Activated CD4-positive, alpha-beta T cell treated with anti-CD3 and anti-CD28 coated beads, Interleukin-2, amount 50 U/mL, for 1 hour (primary cell): ENCODE data around the gene DHX15.

Source experiments
- DNase-seq: peaks from one replicate; pipeline ENCODE4 v3.0.0-alpha.2; 2020

Gene DHX15

DNA sequence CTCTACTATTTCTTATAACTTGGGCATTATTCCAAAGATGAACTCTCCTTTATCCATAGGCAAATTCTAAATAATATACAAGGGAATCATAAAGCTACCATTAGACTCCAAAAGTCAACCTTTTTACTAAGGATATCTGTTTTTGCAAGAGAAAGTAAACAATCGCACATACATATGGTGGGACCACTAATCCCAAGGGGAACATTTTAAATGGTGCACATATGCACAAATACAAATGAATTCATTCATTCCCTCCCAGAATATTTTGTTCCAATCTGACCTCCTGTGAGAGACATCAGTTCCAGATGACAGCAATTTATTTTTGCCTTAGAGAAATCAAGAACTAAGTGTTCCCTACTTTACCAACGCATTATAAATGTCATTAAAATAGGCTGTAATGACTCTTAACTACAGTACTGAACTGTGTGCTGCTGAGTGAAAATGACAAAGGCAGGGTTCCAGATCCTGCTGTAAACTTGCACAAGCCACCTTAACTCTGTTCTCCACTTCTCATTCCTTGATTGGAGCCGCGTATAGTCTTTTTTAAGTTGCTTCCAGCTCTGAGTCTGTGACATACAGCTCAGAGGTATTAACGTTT lies 2.0 kb downstream of the DHX15 start:
- no peak for DNase-seq

- no peak for DNase-seq
These were observed 6.0 kb downstream of the DHX15 start for GRCh38 chr4:24578364-24578763.

- DNase-seq, result no peak
These were observed 8.1 kb downstream of the DHX15 start for GRCh38 chr4:24576276-24576675.

DNA sequence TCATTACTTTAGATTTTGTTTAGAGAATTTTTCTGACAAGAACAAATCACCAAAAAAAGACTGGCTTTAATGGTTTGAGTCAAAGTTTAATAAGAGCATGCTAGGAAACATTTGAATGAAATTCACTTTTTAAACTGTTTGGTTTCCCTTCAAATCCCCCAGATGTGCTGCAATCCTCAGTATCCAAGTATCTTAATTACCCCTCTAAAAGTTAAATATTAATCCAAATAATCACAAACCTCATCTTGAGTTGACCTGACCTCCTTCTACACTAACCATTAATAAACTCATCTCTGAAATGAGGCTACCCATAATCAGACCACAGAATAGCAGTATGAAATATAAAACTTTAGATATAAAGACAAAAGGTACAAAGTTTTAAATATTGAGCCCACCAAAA lies 10.1 kb downstream of the DHX15 start:
- DNase-seq, result no peak

DNA sequence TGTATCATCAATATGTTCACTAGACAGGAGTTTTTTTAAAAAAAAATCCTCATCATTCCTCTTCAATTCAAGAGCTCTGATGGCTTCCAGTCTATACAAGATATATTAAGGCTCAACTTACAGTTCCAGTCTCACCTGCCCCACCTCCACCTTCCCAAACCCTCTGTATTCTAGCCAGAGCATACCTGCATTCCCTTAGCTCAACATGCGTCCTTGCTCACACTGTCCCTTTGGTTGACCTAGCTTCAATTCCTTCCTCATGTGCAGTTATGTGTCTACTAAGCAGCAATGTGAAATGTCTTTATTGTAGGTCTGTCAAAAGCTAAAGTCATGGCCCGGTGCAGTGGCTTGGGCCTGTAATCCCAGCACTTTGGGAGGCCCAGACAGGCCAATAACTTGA lies 10.8 kb downstream of the DHX15 start:
- no peak for DNase-seq

DNA sequence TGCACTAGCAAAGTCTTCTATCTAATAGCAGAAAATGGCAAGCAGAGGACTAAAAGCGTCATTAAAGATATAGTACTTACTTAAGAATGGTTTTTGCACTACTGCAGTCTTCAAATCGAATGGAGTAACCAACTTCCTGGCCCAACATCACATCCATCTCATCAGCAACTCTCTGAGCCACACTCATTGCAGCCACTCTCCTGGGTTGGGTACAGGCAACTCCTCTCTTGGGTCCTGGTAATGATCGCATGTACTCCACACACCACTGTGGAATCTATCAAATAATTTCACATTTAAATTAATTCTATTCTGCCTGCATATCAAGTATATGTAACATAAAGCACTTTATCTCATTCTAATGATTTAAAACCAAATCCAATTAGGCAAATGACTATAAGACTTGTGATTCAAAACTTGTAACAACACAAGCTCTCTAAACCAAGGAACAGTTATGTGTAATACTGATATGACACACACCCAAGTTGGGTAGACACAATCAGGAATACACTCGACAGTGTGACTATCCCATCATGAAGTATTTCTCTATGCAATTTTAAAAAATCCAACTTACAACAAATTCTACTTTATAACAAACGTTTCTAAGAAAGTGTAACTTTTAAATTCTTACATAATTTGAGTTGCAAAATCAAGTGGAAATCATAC lies 13.6 kb downstream of the DHX15 start:
- no peak for DNase-seq

DNA sequence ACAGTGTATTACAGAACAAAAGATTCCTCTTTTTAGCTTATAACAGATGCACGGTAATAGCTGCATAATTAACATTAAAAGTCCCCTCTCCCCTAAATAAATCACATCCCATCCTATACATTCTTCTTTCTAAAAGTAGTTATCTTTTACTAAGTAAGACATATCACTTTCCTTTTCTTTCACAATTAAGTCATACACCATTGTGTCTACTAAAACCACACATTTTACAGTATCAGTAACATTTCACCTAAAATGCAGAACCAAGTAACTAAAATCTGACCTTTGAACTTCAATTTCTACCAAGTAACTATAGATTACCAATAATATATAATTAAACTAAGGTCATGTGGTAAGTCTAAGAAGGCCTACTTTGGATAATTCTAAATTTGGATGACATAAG lies 14.2 kb downstream of the DHX15 start:
- DNase-seq, result no peak

GRCh38 chr4:24569662-24570061 lies 14.7 kb downstream of the DHX15 start:
- DNase-seq, result no peak

DNA sequence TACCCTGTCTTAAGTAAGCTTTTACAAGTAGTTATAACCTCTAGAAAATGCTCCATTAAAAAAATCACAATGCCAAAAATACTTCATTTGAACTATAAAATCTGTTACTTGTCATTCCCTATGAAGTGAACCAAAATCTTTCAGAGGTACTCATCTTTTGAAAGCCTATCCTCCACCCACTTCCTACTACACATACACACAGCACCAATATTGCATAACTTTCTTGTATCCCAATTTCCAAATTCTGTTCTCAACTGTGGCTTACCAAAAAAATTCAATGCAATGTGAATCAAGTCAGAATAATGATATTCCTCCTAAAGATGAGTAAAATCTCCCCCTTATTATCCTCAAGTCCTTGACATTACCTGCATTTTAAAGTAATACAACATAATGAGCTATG lies 15.9 kb downstream of the DHX15 start:
- DNase-seq, result no peak

GRCh38 chr4:24565054-24565453 lies 19.3 kb downstream of the DHX15 start:
- no peak for DNase-seq

GRCh38 chr4:24564488-24564887 lies 19.9 kb downstream of the DHX15 start:
- DNase-seq, result no peak

GRCh38 chr4:24561438-24562139 lies 22.8 kb downstream of the DHX15 start:
- DNase-seq, result no peak

DNA sequence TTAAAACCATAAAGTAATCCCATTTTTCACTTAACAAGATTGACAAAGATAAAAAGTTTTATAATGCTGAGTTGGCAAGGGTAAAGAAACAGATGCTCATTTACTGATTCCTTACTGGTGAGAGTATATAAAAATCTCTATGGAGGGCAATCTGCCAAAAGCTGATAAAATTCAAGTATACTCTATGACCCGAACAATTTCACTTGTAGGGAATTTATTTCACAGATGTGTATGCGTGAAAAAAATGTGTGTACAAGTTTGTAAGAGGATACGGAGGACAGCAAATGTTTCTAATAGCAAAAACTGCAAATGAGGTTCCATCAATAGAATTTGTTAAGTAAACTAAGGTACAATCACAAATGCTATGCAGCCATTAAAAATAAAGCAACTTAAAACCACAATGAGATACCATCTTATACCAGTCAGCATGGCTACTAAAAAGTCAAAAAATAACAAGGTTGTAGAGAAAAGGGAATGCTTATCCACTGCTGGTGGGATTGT lies 23.4 kb downstream of the DHX15 start:
- no peak for DNase-seq

- DNase-seq, result no peak
These were observed 24.5 kb downstream of the DHX15 start for GRCh38 chr4:24559889-24560288.

- DNase-seq, result no peak
These were observed 25.1 kb downstream of the DHX15 start for GRCh38 chr4:24559032-24559821.

DNA sequence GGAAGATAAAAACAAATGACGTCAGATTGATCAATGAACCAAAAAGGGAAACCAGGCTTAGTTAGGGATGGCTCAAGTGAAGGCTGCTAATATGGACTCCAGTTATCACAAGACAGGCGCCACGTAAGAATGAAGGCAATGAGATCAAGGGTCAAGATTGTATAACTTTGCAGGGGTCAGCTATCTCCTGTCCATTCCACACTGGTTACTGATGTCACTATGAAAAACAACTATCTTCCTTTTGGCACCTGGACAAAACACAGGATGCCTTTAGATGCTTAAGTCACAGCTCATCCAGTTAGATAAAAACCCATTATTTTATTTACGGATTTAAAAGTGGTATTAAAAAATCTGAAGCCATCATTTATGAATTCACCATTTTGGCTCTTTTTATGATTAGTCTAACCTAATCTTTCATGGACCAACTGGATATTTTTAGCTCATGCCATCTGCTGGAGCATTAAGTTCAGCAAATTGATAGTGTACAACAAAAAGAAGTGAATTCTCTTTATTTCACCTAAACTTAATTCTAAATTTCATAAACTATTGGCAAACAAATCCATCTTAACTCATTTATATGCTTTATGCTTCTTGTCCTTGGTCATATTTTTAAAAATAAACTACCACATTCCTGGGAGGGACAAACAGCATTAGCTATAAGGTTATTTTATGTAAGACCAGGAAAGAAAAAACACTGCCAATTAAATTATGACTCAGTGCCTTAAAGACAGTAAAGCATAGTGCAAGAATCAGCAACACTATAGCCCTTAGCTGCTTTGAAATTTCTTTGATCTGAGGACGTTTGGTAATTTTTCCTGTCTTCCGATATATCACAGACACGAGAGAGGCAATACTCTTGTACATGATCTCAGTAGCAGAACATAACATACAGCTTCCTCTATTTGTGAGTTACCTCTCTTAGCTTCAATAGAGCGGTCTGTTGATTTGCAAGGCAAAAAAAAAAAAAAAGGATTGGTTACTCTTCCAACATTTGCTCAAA lies 27.0 kb downstream of the DHX15 start:
- no peak for DNase-seq

- no peak for DNase-seq
These were observed 32.7 kb downstream of the DHX15 start for GRCh38 chr4:24551492-24552289.

- no peak for DNase-seq
These were observed 33.7 kb downstream of the DHX15 start for GRCh38 chr4:24550441-24551175.

GRCh38 chr4:24547979-24548378 lies 36.4 kb downstream of the DHX15 start:
- DNase-seq, result no peak

GRCh38 chr4:24544208-24544988 lies 40.0 kb downstream of the DHX15 start:
- DNase-seq, result no peak
